LNCAP (cell line): ENCODE data around the gene GNL3L.

Source experiments
- TF ChIP-seq, protein P1 (sequence below): fragments of 450-650 bp; IDR thresholded peaks from 2 replicates; pipeline ENCODE4 v1.5.1; 2017; ENCODE audit warnings: mild to moderate bottlenecking

The GNL3L gene

DNA sequence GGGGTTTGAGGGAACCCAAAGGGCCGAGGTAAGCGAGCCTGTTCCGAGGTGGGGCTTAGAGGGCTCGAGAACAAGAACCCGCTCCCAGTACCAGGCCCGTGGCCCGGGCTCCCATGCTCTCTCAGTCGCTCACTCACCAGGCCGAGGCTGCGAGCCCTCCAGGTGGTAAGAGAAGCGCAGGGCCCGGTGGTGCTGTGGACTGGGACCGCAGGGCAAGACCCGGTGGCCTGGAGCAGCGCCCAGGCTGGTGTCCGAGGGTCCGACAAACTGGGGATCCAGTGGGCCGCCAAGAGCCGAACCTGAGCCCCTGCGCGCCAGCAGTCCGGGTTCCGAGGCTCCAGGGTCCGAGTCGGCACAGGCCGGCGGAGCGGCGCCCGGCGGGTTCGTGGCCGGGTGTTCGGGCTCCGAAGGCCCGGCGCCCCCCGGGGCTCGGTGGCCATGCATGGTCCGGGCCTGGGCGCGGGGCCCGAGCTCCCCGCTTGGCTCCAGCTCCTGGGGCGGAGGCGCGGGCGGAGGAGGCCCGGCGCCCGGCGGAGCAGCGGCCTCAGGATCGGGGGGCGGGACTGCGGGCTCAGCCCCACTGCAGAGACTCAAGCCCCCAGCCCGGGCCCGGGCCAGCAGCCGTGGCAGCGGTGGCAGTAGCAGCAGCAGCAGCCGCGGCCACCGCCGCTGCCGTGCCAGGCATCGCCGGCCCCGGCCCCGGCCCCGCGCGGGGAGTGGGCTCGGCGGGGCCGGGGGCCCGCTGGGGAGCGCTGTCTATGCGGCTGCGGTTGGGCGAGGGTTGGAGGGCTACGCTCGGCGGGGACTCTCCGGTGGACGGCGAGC lies 34.8 kb upstream of the GNL3L start:
- TF ChIP-seq, protein P1, sequence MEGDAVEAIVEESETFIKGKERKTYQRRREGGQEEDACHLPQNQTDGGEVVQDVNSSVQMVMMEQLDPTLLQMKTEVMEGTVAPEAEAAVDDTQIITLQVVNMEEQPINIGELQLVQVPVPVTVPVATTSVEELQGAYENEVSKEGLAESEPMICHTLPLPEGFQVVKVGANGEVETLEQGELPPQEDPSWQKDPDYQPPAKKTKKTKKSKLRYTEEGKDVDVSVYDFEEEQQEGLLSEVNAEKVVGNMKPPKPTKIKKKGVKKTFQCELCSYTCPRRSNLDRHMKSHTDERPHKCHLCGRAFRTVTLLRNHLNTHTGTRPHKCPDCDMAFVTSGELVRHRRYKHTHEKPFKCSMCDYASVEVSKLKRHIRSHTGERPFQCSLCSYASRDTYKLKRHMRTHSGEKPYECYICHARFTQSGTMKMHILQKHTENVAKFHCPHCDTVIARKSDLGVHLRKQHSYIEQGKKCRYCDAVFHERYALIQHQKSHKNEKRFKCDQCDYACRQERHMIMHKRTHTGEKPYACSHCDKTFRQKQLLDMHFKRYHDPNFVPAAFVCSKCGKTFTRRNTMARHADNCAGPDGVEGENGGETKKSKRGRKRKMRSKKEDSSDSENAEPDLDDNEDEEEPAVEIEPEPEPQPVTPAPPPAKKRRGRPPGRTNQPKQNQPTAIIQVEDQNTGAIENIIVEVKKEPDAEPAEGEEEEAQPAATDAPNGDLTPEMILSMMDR = no peak

DNA sequence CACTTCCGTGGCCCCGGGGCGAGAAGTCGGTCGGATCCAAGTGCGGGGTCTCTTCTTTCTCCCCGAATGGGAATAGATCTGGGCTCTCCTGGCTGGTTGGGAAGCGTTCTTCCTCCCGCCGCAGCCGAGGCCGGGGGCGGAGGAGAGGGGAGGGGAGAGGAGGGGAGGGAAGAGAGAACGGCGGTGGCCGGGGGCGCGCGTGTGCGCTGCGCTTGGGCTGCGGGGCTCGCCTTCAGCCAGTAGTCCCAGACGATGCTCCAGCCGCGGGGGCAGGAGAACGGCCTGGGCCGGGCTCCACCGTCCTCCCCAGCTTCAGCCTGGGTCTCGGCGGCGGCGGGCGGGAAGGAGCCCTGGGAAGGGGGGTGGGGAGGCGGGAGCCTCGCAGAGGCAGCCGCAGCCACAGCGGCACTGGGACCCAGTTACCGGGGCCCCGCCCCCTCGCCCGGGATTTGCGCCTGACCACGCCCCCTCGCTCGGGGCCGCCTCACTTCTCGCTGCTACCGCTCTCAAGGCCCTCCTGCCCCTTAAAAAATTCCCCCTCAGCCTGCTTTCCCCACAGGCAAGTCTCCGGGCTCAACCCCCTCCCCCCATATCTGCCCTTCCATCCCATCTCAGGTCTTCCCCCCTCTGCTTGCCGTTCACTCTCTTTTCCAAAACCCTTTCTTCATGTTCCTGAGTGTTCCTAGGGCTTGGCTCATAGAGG lies 34.1 kb upstream of the GNL3L start, which contains the start of gene FGD1:
Gene FGD1, minus strand, starts transcription at position 421 of the 703 bp plus-strand sequence. CDS start 802 bp downstream, outside the sequence.
- TF ChIP-seq, protein P1 = no peak

GRCh38 chrX:54496517-54496852 lies 33.5 kb upstream of the GNL3L start:
- TF ChIP-seq, protein P1 = no peak

DNA sequence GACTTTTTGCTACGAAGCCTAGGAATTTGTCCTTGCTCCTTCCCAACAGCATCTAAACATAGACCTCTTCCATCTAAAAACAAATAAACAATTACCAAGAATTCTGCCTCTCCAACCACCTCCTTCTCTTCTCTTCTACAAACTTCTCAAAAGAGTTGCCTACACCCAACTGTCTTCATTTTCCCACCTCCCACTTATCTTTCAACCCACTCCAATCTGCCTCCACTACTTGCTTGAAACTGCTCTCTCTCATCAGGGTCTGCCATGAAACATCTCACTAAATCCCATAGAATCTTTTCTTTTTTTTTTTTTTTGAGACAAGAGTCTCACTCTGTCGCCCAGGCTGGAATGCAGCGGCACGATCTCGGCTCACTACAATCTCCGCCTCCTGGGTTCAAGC lies 33.1 kb upstream of the GNL3L start:
- TF ChIP-seq, protein P1 = no peak

DNA sequence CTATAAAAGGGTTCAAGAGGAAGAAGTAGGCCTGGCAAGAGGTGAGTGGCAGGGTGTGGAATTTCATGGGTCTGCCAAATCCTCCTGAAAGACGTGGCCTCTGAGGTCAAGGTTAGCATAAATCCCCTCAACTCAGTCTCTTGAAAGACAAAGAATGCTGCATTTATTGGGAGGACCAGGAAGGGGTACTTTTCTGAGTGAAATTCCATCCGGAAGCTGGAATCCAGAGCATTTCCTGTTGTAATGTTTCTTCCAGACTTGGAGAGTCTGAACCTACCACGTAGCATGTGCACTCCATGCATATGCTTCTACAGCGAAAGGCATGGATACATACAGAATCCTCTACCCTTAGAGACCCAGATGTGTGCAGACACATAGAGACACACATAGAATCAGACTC lies 20.6 kb upstream of the GNL3L start:
- TF ChIP-seq, protein P1 = no peak

DNA sequence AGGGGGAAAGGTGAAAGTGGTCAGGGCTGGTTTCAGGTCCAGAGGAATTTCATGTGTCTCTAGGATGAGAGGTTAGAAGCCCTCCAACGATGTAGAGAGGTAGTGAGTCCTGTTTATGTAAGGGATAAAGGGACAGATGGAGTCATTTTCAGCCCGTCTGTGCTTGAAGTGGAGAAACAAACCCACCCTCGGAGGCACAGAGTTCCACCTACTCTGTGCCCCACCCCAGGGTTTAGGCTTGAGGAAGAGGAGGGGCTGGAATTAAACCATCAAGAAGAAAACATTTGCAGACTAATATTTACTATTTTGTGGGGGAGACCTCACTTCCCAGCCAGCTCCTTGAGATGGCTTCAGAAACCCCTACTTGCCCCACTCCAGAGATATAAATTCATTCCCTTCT lies 868 bp upstream of the GNL3L start:
- TF ChIP-seq, protein P1 = no peak

DNA sequence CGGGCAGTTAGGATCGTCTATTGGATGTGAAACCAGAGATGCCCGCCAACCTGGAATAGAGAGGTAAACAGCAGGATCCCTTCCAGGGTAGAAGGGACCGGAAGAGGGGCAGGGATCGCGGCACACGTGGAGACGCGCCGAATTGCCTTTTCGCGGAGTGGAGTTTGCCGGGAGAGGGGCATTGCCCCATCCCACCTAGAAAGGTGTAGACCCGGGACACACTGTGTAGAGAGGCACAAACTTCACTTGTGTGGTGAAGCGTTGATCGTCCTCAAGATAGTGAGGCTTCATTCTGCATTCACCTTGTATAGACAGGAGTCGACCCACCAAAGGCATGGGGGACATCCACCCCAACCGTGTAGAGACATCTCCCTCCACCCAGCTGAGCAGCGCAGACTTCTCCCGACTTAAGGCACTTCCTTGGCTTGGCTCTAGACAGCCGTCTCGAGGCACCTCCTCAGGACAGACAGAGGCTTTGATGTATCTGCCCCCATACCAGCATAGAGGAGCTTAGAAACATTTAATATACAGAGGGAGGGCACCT lies 410 bp downstream of the GNL3L start:
- TF ChIP-seq, protein P1 = no peak
